SU-DHL-6 (cell line): ENCODE results near the gene SYNDIG1.

Source experiments
- CTCF ChIP-seq: fragments of 200-600 bp; sonication (generic); IDR thresholded peaks from one replicate; pipeline ENCODE4 v1.5.1; 2017; ENCODE audit warnings: antibody characterized with exemption, mild to moderate bottlenecking, low read length, moderate library complexity; ENCODE audit not compliant: insufficient read depth, poor library complexity, severe bottlenecking
- EZH2phosphoT487 ChIP-seq: fragments of 200-600 bp; sonication (generic), shearing (Covaris generic); conservative IDR thresholded peaks from 2 replicates; pipeline ENCODE4 v1.6.1; 2018; ENCODE audit warnings: mild to moderate bottlenecking, antibody characterized with exemption, low read length, moderate library complexity, mixed read lengths

GRCh38 chr20:24483435-24484080, 14.1 kb downstream of the SYNDIG1 start:
- no peak for TF ChIP-seq CTCF
- TF ChIP-seq EZH2phosphoT487 = no peak
